GM12874 (cell line): ENCODE data around the gene JDP2.

ENCODE experiments used
- CTCF ChIP-seq: IDR thresholded peaks from 2 replicates; pipeline ENCODE4 v1.5.1; 2011; ENCODE audit warnings: low read depth, mild to moderate bottlenecking, control low read depth, low read length, moderate library complexity; ENCODE audit not compliant: insufficient read depth

The JDP2 gene

GRCh38 chr14:75390183-75390582 lies 37.6 kb upstream of the JDP2 start:
- TF ChIP-seq CTCF = no peak

GRCh38 chr14:75391953-75392352 lies 35.9 kb upstream of the JDP2 start:
- no peak for TF ChIP-seq CTCF

GRCh38 chr14:75392686-75393641 lies 34.9 kb upstream of the JDP2 start:
- TF ChIP-seq CTCF = no peak

GRCh38 chr14:75393794-75394193 lies 34.0 kb upstream of the JDP2 start:
- TF ChIP-seq CTCF = no peak

- TF ChIP-seq CTCF = no peak
Observed at GRCh38 chr14:75395862-75396261, 32.0 kb upstream of the JDP2 start.

GRCh38 chr14:75399321-75399720 lies 28.5 kb upstream of the JDP2 start:
- no peak for TF ChIP-seq CTCF

- TF ChIP-seq CTCF = no peak
Observed at GRCh38 chr14:75399843-75400775, 27.7 kb upstream of the JDP2 start.
